ENCODE results near the gene CPSF4L.

- TF ChIP-seq, protein P1, sequence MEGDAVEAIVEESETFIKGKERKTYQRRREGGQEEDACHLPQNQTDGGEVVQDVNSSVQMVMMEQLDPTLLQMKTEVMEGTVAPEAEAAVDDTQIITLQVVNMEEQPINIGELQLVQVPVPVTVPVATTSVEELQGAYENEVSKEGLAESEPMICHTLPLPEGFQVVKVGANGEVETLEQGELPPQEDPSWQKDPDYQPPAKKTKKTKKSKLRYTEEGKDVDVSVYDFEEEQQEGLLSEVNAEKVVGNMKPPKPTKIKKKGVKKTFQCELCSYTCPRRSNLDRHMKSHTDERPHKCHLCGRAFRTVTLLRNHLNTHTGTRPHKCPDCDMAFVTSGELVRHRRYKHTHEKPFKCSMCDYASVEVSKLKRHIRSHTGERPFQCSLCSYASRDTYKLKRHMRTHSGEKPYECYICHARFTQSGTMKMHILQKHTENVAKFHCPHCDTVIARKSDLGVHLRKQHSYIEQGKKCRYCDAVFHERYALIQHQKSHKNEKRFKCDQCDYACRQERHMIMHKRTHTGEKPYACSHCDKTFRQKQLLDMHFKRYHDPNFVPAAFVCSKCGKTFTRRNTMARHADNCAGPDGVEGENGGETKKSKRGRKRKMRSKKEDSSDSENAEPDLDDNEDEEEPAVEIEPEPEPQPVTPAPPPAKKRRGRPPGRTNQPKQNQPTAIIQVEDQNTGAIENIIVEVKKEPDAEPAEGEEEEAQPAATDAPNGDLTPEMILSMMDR (IDR thresholded peaks at IDR 0.05), result no peak
- no peak for TF ChIP-seq SMAD3 (CRISPR knock-in tag; IDR thresholded peaks at IDR 0.05; ENCODE audit: borderline replicate concordance)
These were observed 52.2 kb downstream of the CPSF4L start for GRCh38 chr17:73209436-73209835.

All from WTC11 (cell line).